ENCODE measurements around the gene MYO1D.

DNA sequence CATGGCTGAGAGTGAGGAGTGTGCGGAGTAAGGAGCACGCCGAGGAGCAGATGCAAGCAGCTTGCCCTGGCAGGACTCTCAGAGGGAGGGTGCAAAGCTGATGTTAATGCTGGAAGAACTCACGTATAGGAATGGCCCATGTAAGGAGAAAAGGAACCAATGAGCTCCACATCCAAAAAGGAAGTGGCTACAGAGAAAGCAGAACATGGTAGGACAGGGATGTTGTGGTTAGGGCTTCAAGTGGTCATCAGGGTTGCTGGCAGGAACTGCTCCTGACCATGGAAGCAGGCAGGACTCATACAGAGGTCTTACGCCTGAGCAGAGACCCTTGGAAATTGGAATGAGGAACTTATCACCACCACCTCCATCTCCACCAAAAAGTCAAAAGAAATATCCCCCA, 5.2 kb downstream of the MYO1D start:
- no peak for TF ChIP-seq EZH2 (IDR thresholded peaks at IDR 0.05; ENCODE audit: low read length, unreplicated experiment)
- TF ChIP-seq, protein P1, sequence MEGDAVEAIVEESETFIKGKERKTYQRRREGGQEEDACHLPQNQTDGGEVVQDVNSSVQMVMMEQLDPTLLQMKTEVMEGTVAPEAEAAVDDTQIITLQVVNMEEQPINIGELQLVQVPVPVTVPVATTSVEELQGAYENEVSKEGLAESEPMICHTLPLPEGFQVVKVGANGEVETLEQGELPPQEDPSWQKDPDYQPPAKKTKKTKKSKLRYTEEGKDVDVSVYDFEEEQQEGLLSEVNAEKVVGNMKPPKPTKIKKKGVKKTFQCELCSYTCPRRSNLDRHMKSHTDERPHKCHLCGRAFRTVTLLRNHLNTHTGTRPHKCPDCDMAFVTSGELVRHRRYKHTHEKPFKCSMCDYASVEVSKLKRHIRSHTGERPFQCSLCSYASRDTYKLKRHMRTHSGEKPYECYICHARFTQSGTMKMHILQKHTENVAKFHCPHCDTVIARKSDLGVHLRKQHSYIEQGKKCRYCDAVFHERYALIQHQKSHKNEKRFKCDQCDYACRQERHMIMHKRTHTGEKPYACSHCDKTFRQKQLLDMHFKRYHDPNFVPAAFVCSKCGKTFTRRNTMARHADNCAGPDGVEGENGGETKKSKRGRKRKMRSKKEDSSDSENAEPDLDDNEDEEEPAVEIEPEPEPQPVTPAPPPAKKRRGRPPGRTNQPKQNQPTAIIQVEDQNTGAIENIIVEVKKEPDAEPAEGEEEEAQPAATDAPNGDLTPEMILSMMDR (conservative IDR thresholded peaks at IDR 0.05; ENCODE audit: low read depth, low read length): no peak
